Panc1 (cell line): ENCODE results near the gene VPS11. TPM values are rescaled to one million over a fixed set of nuclear protein-coding genes. Genes with fewer than 3 reads are reported as not detected.
A peak's percentile ranks its signal among the peaks of the same experiment; 100 is the strongest.

Experiments
- ATAC-seq: fragments of 200-7000 bp; cut with Tn5 transposase; 2 replicates; pipeline ENCODE4 v1.9.1; 2020; ENCODE audit warnings: mild to moderate bottlenecking, moderate library complexity
- BruUV-seq: library from RNA; stranded (reverse); fragments of 400-500 nt; replicated peaks from 2 replicates; lab custom pipeline; 2021; lab: Mats Ljungman, UMichigan
- CTCF ChIA-PET: fragments of 300-600 bp; sonication (Branson Sonifier 250); formaldehyde crosslinking; loops from one replicate; lab custom pipeline; 2022; ENCODE audit warnings: antibody characterized with exemption; lab: Charles Lee
- POLR2A ChIA-PET: fragments of 300-600 bp; sonication (Branson Sonifier 250); formaldehyde crosslinking; loops from one replicate; lab custom pipeline; 2022; ENCODE audit warnings: antibody characterized with exemption; lab: Charles Lee
- DNase-seq: peaks from one replicate; pipeline ENCODE4 v3.0.0-alpha.2; 2010; ENCODE audit warnings: low read depth, low spot score
- H3K27ac ChIP-seq: 2 replicates; pipeline ENCODE4 v1.5.1; 2011; ENCODE audit warnings: mild to moderate bottlenecking, low read length, inconsistent platforms
- H3K27me3 ChIP-seq: fragments of 200-500 bp; sonication (Bioruptor generic); 2 replicates; pipeline ENCODE4 v1.6.0; 2014; ENCODE audit warnings: low read length, inconsistent platforms; ENCODE audit not compliant: control insufficient read depth, insufficient read depth
- H3K36me3 ChIP-seq: fragments of 200-500 bp; sonication (Bioruptor generic); 2 replicates; pipeline ENCODE4 v1.5.1; 2014; ENCODE audit warnings: inconsistent platforms, mild to moderate bottlenecking, low read length, moderate library complexity; ENCODE audit not compliant: control insufficient read depth, insufficient read depth
- H3K4me1 ChIP-seq: 2 replicates; pipeline ENCODE4 v1.5.1; 2011; ENCODE audit warnings: inconsistent platforms, mild to moderate bottlenecking, low read length, moderate library complexity; ENCODE audit not compliant: control insufficient read depth, insufficient read depth
- H3K4me3 ChIP-seq, 2 experiments: 2 replicates each; pipeline ENCODE4 v1.5.1; 2011 to 2012; ENCODE audit warnings: low read depth in 2 of 2, low read length in 2 of 2, mild to moderate bottlenecking in 2 of 2, inconsistent platforms in 1 of 2, moderate library complexity in 1 of 2
- H3K9me3 ChIP-seq: fragments of 200-500 bp; sonication (Bioruptor generic); 2 replicates; pipeline ENCODE4 v1.5.1; 2014; ENCODE audit warnings: low read depth, mild to moderate bottlenecking, inconsistent platforms, low read length, moderate library complexity; ENCODE audit not compliant: control insufficient read depth, insufficient read depth
- CTCF ChIP-seq: fragments of 450-650 bp; IDR thresholded peaks from 2 replicates; pipeline ENCODE4 v1.5.1; 2017; ENCODE audit warnings: mild to moderate bottlenecking
- POLR2AphosphoS5 ChIP-seq: IDR thresholded peaks from 2 replicates; pipeline ENCODE4 v1.6.1; 2012; ENCODE audit warnings: mild to moderate bottlenecking, low read depth, low read length, moderate library complexity
- REST ChIP-seq, 2 experiments: IDR thresholded peaks; 2 replicates each; pipeline ENCODE4 v1.6.1; 2011 to 2012; ENCODE audit warnings: low read depth in 2 of 2, control low read depth in 1 of 2, low read length in 1 of 2, mild to moderate bottlenecking in 1 of 2, moderate library complexity in 1 of 2; ENCODE audit not compliant: insufficient read depth in 1 of 2
- SIN3A ChIP-seq: IDR thresholded peaks from 2 replicates; pipeline ENCODE4 v1.6.1; 2012; ENCODE audit warnings: low read depth, mild to moderate bottlenecking, low read length, moderate library complexity, borderline replicate concordance; ENCODE audit not compliant: insufficient read depth
- TCF7L2 ChIP-seq: IDR thresholded peaks from 2 replicates; pipeline ENCODE4 v1.6.1; 2011; ENCODE audit warnings: mild to moderate bottlenecking, low read depth, low read length, inconsistent platforms
- in situ Hi-C: cut with HindIII; loops from 2 replicates; pipeline ENCODE4 v1.10.0; 2016; ENCODE audit warnings: low sequenced_read_pairs, low pct_unique_long_range_greater_than_20kb
- intact Hi-C: fragments of 100-400 bp; cut with micrococcal nuclease; formaldehyde crosslinking; loops from one replicate; pipeline ENCODE4 v1.10.0; 2022; ENCODE audit not compliant: unreplicated experiment
- total RNA-seq: library from RNA; stranded (reverse); gene quantifications from one replicate; pipeline ENCODE4 v1.2.1, GENCODE V29; 2021; ENCODE audit not compliant: unreplicated experiment

The VPS11 gene
- total RNA-seq, 1 experiment from 2014 or later: 28.2 TPM

GRCh38 chr11:119030029-119030328 is 37.6 kb upstream of the VPS11 start:
- no peak for DNase-seq
- Histone ChIP-seq H3K4me1 (peaks cover 13% of the 10 kb centered on the region), H3K27me3 (no peaks in the 10 kb centered on the region), H3K4me3 (peak overlapping the region; percentile 75 to 90), H3K36me3 (no peaks in the 10 kb centered on the region; the same call in 1 of the 2 replicates), H3K27ac (peak overlapping the region; percentile 79), H3K9me3 (no peaks in the 10 kb centered on the region)
- POLR2A ChIA-PET: no interaction called here
- CTCF ChIA-PET: interaction anchor here (0.7 kb wide), 1 partner anchor 11 kb away, joined by 4 read pairs; the partner anchor contains the start of gene TRAPPC4
- TF ChIP-seq REST (IDR thresholded peaks at IDR 0.05; ENCODE audit: insufficient read depth in 1 of 2, low read depth in 2 of 2, low read length in 1 of 2): no peak
- no peak for TF ChIP-seq TCF7L2
- TF ChIP-seq CTCF: no peak
- no peak for TF ChIP-seq POLR2AphosphoS5
- TF ChIP-seq SIN3A: no peak
- no TSS peak for BruUV-seq
- intact Hi-C loops: no loop called here
- ATAC-seq: peak; percentile 1; the same call in 1 of the 2 replicates
- in situ Hi-C loops: no loop called here

- in situ Hi-C loops: no loop called here
- intact Hi-C loops: no loop called here
- Histone ChIP-seq H3K27ac (peak within 1 kb of the TSS; percentile 79), H3K9me3 (no peaks in the 10 kb centered on the region), H3K4me1 (peaks cover 13% of the 10 kb centered on the region), H3K27me3 (no peaks in the 10 kb centered on the region), H3K36me3 (no peaks in the 10 kb centered on the region; the same call in 1 of the 2 replicates), H3K4me3 (peak within 1 kb of the TSS; percentile 75 to 90)
- TF ChIP-seq SIN3A (0 out of 2 replicates have a peak, but pooled peaks have one; percentile 29), POLR2AphosphoS5 (peak; percentile 85), CTCF (peak; percentile 99; the same call in 1 of the 2 replicates), TCF7L2 (no peak), REST (IDR thresholded peaks at IDR 0.05; ENCODE audit: insufficient read depth in 1 of 2, low read depth in 2 of 2, low read length in 1 of 2) (0 out of 4 replicates have a peak, but pooled peaks of 1 of the 2 experiments have one; percentile 9)
- no TSS peak for BruUV-seq
- DNase-seq (peak; percentile 93), ATAC-seq (peak; percentile 92)
- ChIA-PET CTCF (interaction anchor here (0.7 kb wide), 1 partner anchor 12 kb away, joined by 4 read pairs; the partner anchor contains the start of gene TRAPPC4), POLR2A (no interaction called here)
Measured at GRCh38 chr11:119030329-119031047, 37.1 kb upstream of the VPS11 start, which contains the start of gene SLC37A4. SLC37A4 (minus strand) TSS chr11:119030877.
